GM10248 (cell line): ENCODE data around the gene DPT.

Experiments
- CTCF ChIA-PET: fragments of 300-600 bp; sonication (Branson Sonifier 250); formaldehyde crosslinking; extraction: SDS; loops from one replicate; lab custom pipeline; 2021; ENCODE audit warnings: antibody characterized with exemption; lab: Yijun Ruan, JAX
- POLR2A ChIA-PET: fragments of 350-650 bp; sonication (Branson Sonifier 250); formaldehyde crosslinking; extraction: SDS; loops from one replicate; lab custom pipeline; 2020; ENCODE audit warnings: antibody characterized with exemption; lab: Yijun Ruan, JAX
- DNase-seq: peaks from one replicate; pipeline ENCODE4 v3.0.0; 2012; ENCODE audit errors: extremely low spot score
- TF ChIP-seq, protein P1 (sequence below): IDR thresholded peaks from 2 replicates; pipeline ENCODE4 v1.5.1; 2012; ENCODE audit warnings: mild to moderate bottlenecking, low read depth; ENCODE audit errors: extremely low read depth, missing control alignments, control extremely low read depth

DPT gene

DNA sequence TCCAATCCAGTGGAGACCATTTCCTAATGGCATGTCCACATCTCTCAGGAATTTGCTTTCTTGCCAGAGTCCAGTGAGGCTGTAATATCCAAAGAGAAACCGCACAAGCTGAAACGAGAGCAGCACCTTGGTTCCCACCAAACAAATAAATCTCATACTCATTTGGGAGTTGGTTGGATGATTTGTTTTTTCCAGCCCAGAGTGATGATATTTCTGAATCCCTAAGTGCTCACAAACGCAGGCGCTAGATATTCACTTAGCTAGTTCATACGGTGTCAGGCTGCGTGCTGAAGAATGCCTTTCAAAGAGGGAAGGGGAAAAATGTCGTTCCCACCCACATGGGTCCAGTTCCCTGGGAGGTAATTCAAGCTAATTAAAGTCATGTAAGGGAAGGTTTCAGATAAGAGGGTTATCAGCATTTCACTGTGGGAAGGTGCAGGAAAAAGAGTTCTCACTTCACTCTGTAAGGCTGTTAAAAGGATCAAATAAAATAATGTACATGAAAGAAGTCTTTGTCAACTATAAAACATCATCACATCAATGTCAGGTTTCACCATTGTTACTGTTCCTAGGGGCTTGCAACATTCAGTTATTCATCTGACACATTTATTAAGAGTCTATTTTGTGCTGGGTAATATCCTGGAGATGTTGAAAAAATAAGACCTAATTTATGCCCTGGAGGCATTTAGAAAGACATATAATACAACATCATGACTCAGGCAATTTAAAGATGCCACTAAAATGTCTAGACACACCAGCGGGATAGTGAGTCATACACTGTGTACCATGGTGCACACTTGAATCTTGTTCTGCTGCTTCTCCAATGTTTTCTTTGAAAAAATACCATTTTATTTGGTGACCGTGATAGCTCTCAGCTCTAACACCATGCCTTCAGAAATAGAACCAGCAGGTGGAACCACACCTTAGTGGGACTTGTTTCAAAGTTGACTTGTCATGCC, 19.3 kb downstream of the DPT start:
- ChIA-PET POLR2A (no interaction called here), CTCF (interaction anchor here (1.4 to 2.3 kb wide), 2 partner anchors 9 to 19 kb away, joined by 3 to 9 read pairs; partner anchors contain the start of gene DPT)
- DNase-seq, result no peak
- TF ChIP-seq, protein P1, sequence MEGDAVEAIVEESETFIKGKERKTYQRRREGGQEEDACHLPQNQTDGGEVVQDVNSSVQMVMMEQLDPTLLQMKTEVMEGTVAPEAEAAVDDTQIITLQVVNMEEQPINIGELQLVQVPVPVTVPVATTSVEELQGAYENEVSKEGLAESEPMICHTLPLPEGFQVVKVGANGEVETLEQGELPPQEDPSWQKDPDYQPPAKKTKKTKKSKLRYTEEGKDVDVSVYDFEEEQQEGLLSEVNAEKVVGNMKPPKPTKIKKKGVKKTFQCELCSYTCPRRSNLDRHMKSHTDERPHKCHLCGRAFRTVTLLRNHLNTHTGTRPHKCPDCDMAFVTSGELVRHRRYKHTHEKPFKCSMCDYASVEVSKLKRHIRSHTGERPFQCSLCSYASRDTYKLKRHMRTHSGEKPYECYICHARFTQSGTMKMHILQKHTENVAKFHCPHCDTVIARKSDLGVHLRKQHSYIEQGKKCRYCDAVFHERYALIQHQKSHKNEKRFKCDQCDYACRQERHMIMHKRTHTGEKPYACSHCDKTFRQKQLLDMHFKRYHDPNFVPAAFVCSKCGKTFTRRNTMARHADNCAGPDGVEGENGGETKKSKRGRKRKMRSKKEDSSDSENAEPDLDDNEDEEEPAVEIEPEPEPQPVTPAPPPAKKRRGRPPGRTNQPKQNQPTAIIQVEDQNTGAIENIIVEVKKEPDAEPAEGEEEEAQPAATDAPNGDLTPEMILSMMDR, result no peak

DNA sequence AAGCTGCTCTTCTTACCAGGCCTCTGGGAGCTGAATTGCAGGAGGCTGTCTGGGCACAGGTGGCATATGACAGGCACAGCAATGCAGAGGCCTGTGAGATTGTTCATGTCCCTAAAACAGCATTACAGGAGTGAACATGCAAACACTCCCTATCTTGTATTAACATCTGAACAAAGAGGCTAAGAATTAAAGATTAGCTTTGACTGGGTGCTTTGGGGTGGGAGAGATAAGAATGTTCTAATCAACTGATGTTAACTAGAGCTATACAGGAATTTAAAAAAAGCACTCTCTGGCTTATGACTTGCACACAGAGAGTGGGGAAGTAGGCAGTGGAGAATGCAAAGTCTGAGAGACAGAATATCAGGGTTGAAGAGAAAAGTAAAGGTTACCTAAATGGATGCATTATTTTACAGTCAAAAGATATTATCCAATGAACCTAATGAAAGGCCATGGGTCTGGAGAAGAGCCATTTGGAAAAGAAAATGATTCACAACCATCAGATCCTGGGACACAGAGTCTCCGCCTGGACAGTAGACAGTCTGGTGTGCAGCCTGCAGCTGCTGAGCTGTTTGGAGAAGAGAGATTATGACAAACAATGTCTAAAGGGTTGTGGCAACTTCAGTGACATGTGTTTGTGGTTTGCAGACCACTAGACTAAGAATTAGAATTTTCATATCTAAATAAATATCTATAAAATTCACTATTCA, 20.2 kb downstream of the DPT start:
- TF ChIP-seq, protein P1, result no peak
- DNase-seq, result no peak
- ChIA-PET CTCF (interaction anchor here (1.4 to 2.3 kb wide), 2 partner anchors 10 to 20 kb away, joined by 3 to 9 read pairs; partner anchors contain the start of gene DPT), POLR2A (no interaction called here)

DNA sequence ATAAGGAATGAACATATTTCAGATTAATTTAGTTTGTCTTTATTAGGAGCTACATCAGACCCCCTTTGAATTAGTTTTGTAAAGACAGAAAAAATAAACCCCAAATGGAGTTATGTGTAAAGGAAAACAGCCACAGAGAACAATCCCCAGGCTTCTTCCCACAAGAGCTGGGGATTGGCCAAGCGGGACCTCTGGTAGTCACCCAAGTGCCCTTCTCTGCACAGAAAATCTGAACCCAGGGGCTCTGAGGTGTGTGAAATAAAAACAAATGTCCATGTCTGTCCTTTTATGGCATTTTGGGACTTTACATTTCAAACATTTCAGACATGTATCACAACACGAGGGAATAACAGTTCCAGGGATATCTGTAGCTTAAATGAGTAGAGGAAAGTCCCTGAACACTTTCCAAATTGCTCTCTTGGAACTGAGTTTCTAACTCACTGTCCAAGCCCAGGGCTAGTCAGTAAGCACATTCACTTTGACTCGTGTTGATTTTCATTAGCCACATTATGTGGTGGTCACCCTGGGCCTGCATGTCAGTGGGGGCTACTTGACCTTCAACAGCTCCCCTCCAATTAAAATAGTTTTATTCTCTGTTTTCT, 22.5 kb downstream of the DPT start:
- ChIA-PET CTCF (interaction anchor here (0.6 to 0.9 kb wide), 3 partner anchors 9 to 37 kb away, joined by 3 read pairs; no protein-coding TSS in a partner anchor), POLR2A (no interaction called here)
- no peak for DNase-seq
- TF ChIP-seq, protein P1, result no peak

DNA sequence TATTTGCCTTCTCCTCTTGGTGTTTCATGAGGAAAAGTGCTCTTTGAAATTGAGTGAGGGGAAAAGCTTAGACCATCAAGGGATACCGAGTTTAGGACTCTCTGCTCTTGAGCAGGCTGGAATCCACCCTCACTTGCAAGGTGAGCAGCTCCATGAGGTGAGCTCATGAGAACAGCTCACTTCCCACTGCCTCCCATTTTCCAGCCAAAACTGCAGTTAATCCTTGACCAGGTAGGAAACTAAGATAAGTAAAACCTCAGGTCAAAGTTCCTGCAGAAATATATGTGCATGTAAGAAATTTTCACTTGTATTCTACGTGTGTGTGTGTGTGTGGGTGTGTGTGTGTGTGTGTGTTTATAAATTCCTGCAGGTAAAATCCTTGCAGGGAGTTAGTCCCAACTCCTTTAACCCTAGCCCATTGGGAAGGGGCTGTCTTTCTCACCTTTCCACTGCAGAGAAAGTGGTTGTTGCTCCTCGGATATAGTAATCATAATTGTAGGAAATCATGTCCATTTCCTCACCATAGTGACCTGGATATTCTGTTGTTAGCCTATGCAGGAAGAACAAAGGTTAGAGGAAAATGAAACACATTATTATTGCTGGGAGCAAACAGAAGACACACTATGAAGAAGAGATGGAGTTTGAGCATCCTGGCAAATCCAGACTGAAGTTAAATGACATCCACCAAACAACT, 28.3 kb downstream of the DPT start:
- DNase-seq, result no peak
- ChIA-PET CTCF (interaction anchor here (0.7 to 0.9 kb wide), 2 partner anchors 11 to 103 kb away, joined by 3 read pairs; no protein-coding TSS in a partner anchor), POLR2A (no interaction called here)
- TF ChIP-seq, protein P1, result no peak

DNA sequence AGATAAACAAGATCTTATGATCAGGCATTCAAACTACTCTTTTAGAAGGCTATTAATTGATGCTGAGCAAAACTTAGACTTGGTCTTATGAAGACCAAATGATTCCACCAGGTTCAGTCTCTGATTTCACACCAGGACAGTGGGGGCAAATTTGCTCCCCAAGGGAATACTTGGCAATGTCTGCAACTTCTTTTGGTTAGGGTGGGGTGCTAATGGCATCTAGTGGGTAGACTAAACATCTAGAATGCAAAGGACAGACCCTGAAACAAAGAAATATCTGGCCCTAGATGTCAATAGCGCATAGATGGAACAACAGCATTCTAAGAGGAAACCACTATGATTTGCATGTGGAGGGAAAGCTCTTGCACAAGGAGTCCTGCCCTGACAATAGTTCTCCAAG, 30.6 kb downstream of the DPT start:
- TF ChIP-seq, protein P1, result no peak
- no peak for DNase-seq
- CTCF ChIA-PET, result no interaction called here
- POLR2A ChIA-PET, result no interaction called here
